ENCODE results near the gene ART1. TPM values are rescaled to one million over a fixed set of nuclear protein-coding genes. Genes with fewer than 3 reads are reported as not detected.

Gene ART1
- total RNA-seq, 1 donor from 2014 or later = not detected

DNA sequence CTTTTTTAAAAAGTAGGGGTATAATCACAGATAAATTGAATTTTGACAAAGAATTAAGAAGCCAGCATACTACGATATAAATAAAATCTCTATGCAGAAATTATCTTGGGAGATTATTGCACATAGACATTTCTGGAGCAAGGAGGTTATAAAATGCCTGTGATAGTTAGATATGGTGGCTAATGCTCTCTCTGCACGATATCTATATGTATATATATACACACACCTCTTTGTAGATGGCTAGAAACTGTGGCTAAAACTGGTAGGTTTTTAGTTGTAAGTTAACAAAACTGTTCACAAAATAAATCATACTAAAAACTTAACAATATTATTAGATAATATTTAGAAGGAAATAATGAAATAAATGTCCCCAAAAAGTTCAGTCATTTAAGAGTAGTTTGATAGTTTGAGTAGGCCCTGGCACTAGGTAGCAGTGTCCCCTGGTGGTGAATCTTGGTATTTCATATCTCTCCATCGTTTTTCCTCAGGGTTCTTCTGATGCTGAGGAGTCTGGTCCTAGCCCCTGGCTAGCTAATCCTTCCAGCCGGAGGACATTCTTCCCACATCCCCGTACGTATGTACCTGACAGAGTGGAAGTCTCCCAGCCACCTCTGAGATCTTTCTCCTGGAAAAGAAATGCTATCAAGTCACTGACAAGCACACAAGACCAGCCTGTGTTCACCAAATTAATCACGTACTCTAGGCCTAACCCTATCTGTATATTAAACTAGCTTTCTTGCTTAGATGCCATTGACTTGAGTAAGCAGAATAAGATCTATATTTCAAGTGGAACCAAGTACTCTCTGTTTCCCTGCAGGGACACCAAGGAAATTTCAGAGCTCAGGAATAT lies 35.3 kb upstream of the ART1 start:
- Mint-ChIP-seq H3K4me3 (ENCODE audit: unreplicated experiment) (no peak overlapping the region), H3K4me1 (ENCODE audit: unreplicated experiment) (no peaks in the 10 kb centered on the region), H3K36me3 (ENCODE audit: unreplicated experiment) (no peaks in the 10 kb centered on the region), H3K9me3 (ENCODE audit: unreplicated experiment) (peaks cover 6% of the 10 kb centered on the region), H3K27ac (ENCODE audit: unreplicated experiment) (no peak overlapping the region), H3K27me3 (ENCODE audit: unreplicated experiment) (peaks cover 18% of the 10 kb centered on the region)
- DNase-seq (ENCODE audit: extremely low spot score, unreplicated experiment) = no peak
- TF ChIP-seq, protein P1, sequence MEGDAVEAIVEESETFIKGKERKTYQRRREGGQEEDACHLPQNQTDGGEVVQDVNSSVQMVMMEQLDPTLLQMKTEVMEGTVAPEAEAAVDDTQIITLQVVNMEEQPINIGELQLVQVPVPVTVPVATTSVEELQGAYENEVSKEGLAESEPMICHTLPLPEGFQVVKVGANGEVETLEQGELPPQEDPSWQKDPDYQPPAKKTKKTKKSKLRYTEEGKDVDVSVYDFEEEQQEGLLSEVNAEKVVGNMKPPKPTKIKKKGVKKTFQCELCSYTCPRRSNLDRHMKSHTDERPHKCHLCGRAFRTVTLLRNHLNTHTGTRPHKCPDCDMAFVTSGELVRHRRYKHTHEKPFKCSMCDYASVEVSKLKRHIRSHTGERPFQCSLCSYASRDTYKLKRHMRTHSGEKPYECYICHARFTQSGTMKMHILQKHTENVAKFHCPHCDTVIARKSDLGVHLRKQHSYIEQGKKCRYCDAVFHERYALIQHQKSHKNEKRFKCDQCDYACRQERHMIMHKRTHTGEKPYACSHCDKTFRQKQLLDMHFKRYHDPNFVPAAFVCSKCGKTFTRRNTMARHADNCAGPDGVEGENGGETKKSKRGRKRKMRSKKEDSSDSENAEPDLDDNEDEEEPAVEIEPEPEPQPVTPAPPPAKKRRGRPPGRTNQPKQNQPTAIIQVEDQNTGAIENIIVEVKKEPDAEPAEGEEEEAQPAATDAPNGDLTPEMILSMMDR (IDR thresholded peaks at IDR 0.05) = peak; percentile 75

DNA sequence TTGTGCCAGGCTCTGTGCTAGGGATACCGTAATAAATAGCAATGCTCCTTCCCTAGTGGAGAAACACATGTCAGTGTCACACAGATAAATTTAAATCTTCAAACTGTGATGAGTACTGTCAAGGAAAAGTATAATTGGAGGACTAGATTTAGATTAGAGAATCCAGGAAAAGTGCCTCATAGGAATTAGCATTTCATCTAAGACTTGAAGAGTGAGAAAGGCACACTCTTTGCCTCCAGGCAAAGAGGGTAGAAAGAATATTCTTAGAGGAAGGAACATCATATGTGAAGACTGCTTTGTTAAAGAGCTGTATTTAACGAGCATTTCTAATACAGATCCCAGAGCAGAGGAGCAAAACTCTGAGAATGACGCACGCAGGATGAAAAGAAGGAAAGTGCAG lies 34.1 kb upstream of the ART1 start:
- Mint-ChIP-seq H3K27me3 (ENCODE audit: unreplicated experiment) (peaks cover 7% of the 10 kb centered on the region), H3K9me3 (ENCODE audit: unreplicated experiment) (peaks cover 6% of the 10 kb centered on the region), H3K4me1 (ENCODE audit: unreplicated experiment) (no peaks in the 10 kb centered on the region), H3K36me3 (ENCODE audit: unreplicated experiment) (no peaks in the 10 kb centered on the region), H3K4me3 (ENCODE audit: unreplicated experiment) (no peak overlapping the region), H3K27ac (ENCODE audit: unreplicated experiment) (no peak overlapping the region)
- TF ChIP-seq, protein P1 (IDR thresholded peaks at IDR 0.05) = no peak
- DNase-seq (ENCODE audit: extremely low spot score, unreplicated experiment) = no peak

DNA sequence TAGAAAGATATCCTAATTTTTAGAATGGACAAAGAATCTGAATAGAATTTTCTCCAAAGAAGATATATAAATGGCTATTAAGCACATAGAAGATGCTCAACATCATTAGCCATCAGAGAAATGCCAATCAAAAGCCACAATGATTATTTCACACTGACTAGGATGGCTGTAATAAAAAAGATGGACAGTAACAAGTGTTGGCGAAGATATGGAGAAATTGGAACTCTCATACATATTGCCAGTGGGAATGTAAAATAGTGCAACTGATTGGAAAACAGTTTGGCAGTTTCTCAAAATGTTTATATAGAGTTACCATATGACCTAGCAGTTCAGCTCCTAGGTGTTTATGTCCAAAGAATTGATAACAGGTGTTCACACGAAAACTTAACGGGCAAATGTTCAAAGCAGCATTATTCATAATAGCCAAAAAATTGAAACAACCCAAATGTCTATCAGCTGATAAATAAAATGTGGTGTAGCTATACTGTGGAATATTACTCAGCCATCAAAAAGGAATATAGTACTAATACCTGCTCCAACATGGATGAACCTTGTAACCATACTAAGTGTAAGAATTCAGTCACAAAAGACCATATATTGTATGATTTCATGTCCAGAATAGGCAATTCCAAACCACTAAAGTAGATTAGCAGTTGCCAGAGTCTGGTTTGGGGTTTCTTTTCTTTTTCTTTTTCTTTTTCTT lies 32.8 kb upstream of the ART1 start:
- no peaks in the 10 kb centered on the region for H3K4me1 Mint-ChIP-seq (ENCODE audit: unreplicated experiment)
- H3K36me3 Mint-ChIP-seq (ENCODE audit: unreplicated experiment) = no peaks in the 10 kb centered on the region
- H3K27me3 Mint-ChIP-seq (ENCODE audit: unreplicated experiment) = peaks cover 5% of the 10 kb centered on the region
- TF ChIP-seq, protein P1 (IDR thresholded peaks at IDR 0.05) = no peak
- no peak overlapping the region for H3K4me3 Mint-ChIP-seq (ENCODE audit: unreplicated experiment)
- DNase-seq (ENCODE audit: extremely low spot score, unreplicated experiment) = no peak
- no peak overlapping the region for H3K27ac Mint-ChIP-seq (ENCODE audit: unreplicated experiment)
- peaks cover 6% of the 10 kb centered on the region for H3K9me3 Mint-ChIP-seq (ENCODE audit: unreplicated experiment)

DNA sequence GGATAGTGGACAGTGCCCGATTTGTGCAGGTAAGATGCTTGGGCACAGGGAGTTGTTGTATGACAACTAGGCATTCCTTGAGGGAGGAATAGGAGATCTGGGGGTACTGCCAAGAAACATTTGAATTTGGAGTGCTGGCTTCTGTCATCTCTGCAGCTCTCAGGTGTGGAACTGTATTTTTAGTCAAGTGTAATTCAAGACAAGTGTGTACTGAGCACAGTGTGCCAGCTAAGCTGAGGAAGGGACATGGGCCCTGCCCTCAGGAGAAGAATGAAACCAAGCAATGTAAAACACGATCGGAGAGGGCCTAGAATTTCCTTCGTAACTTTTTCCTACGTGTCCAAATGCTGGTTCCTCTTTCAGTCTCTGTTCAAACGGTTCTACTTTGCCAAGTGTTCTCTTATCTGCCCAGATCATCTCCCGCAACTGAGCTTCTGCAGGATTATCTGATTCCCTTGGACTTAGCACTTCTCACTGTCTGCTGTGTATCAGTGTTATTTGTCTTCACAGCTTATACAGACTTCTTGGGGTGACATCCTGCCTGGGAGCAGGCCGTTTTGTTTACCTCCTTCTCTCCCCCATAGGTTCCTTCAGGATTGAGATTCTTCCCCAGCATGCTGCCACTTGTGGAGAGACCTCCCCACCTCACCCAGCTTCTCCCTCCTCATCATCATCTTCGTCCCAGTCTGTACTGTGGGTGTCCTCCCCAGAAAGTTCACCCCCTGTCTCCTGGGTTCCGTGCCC lies 30.8 kb upstream of the ART1 start:
- TF ChIP-seq, protein P1 (IDR thresholded peaks at IDR 0.05) = no peak
- no peak overlapping the region for H3K27ac Mint-ChIP-seq (ENCODE audit: unreplicated experiment)
- H3K9me3 Mint-ChIP-seq (ENCODE audit: unreplicated experiment) = peaks cover 6% of the 10 kb centered on the region
- DNase-seq (ENCODE audit: extremely low spot score, unreplicated experiment) = no peak
- H3K27me3 Mint-ChIP-seq (ENCODE audit: unreplicated experiment) = peaks cover 4% of the 10 kb centered on the region
- H3K36me3 Mint-ChIP-seq (ENCODE audit: unreplicated experiment) = no peaks in the 10 kb centered on the region
- H3K4me3 Mint-ChIP-seq (ENCODE audit: unreplicated experiment) = no peak overlapping the region
- H3K4me1 Mint-ChIP-seq (ENCODE audit: unreplicated experiment) = no peaks in the 10 kb centered on the region
